Measurements from ENCODE around the gene DEFB123. TPM values are rescaled to one million over a fixed set of nuclear protein-coding genes. Genes with fewer than 3 reads are reported as not detected.
A peak's percentile ranks its signal among the peaks of the same experiment; 100 is the strongest.

DEFB123 gene
- total RNA-seq, 4 donors from 2014 or later = not detected

GRCh38 chr20:31485450-31486339 is 45.3 kb downstream of the DEFB123 start:
- WGBS, 2 donors (ENCODE audit: low coverage in 1 of 2) = 5% methylated on average over 7 to 10 of the region's 31 CpGs
- Histone ChIP-seq H3K9me3 (no peaks in the 10 kb centered on the region), H3K4me3 (peak overlapping the region in 1 of 2 donors; percentile 41), H3K4me1 (peaks cover 0 to 27% (median 8%) of the 10 kb centered on the region in 3 donors), H3K27me3 (no peaks in the 10 kb centered on the region), H3K36me3 (no peaks in the 10 kb centered on the region), H3K27ac (peak overlapping the region; percentile 47 to 80 (median 74))
- peak; percentile 68 for ATAC-seq
- TF ChIP-seq POLR2AphosphoS5 (IDR thresholded peaks at IDR 0.05) (peak; percentile 30), POLR2A (IDR thresholded peaks at IDR 0.05) (no peak), EP300 (IDR thresholded peaks at IDR 0.05) (no peak), CTCF (IDR thresholded peaks at IDR 0.05) (no peak)

GRCh38 chr20:31488115-31488514 is 47.7 kb downstream of the DEFB123 start:
- Histone ChIP-seq H3K36me3 (no peaks in the 10 kb centered on the region), H3K4me3 (no peak overlapping the region), H3K9me3 (no peaks in the 10 kb centered on the region), H3K27ac (peak overlapping the region in 1 of 4 donors; percentile 51), H3K27me3 (no peaks in the 10 kb centered on the region), H3K4me1 (peaks cover 0 to 27% (median 8%) of the 10 kb centered on the region in 3 donors)
- no peak for ATAC-seq
- WGBS, 2 donors (ENCODE audit: low coverage in 1 of 2) = 57 to 73% methylated on average over 1 of the region's 2 CpGs
- no peak for TF ChIP-seq POLR2A (IDR thresholded peaks at IDR 0.05)
- no peak for TF ChIP-seq EP300 (IDR thresholded peaks at IDR 0.05)
- no peak for TF ChIP-seq POLR2AphosphoS5 (IDR thresholded peaks at IDR 0.05)
- no peak for TF ChIP-seq CTCF (IDR thresholded peaks at IDR 0.05)

- Histone ChIP-seq H3K36me3 (no peaks in the 10 kb centered on the region), H3K4me3 (no peak overlapping the region), H3K27me3 (no peaks in the 10 kb centered on the region), H3K27ac (no peak overlapping the region), H3K9me3 (no peaks in the 10 kb centered on the region), H3K4me1 (peaks cover 0 to 25% (median 8%) of the 10 kb centered on the region in 3 donors)
- TF ChIP-seq EP300 (IDR thresholded peaks at IDR 0.05) (no peak), POLR2A (IDR thresholded peaks at IDR 0.05) (no peak), CTCF (IDR thresholded peaks at IDR 0.05) (no peak), POLR2AphosphoS5 (IDR thresholded peaks at IDR 0.05) (no peak)
- WGBS, 2 donors (ENCODE audit: low coverage in 1 of 2) = 38 to 87% methylated on average over 1 to 3 of the region's 3 CpGs
- ATAC-seq = no peak
Observed at GRCh38 chr20:31489152-31489551, 48.7 kb downstream of the DEFB123 start.

GRCh38 chr20:31490752-31491151 is 50.3 kb downstream of the DEFB123 start:
- TF ChIP-seq CTCF (IDR thresholded peaks at IDR 0.05) (no peak), POLR2AphosphoS5 (IDR thresholded peaks at IDR 0.05) (no peak), EP300 (IDR thresholded peaks at IDR 0.05) (no peak), POLR2A (IDR thresholded peaks at IDR 0.05) (no peak)
- no peaks in the 10 kb centered on the region for H3K27me3 ChIP-seq
- no peak overlapping the region for H3K27ac ChIP-seq
- H3K4me1 ChIP-seq = peaks cover 0 to 15% (median 3%) of the 10 kb centered on the region in 3 donors
- H3K4me3 ChIP-seq = no peak overlapping the region
- H3K36me3 ChIP-seq = no peaks in the 10 kb centered on the region
- H3K9me3 ChIP-seq = no peaks in the 10 kb centered on the region
- no peak for ATAC-seq
- 80 to 90% methylated on average over 1 to 2 of the region's 3 CpGs for WGBS, 2 donors (ENCODE audit: low coverage in 1 of 2)

- no peak for TF ChIP-seq POLR2AphosphoS5 (IDR thresholded peaks at IDR 0.05)
- no peak for TF ChIP-seq EP300 (IDR thresholded peaks at IDR 0.05)
- no peak for TF ChIP-seq POLR2A (IDR thresholded peaks at IDR 0.05)
- TF ChIP-seq CTCF (IDR thresholded peaks at IDR 0.05) = peak in 2 of 4 experiments; percentile 10 to 28
- H3K27ac ChIP-seq = no peak overlapping the region
- WGBS, 2 donors (ENCODE audit: low coverage in 1 of 2) = 50 to 62% methylated on average over 2 of the region's 2 CpGs
- no peaks in the 10 kb centered on the region for H3K9me3 ChIP-seq
- no peaks in the 10 kb centered on the region for H3K36me3 ChIP-seq
- no peak for ATAC-seq
- H3K27me3 ChIP-seq = no peaks in the 10 kb centered on the region
- peaks cover 0 to 25% (median 3%) of the 10 kb centered on the region in 3 donors for H3K4me1 ChIP-seq
- no peak overlapping the region for H3K4me3 ChIP-seq
Observed at GRCh38 chr20:31494131-31494530, 53.7 kb downstream of the DEFB123 start.

Measured in gastroesophageal sphincter (tissue), 4 donors.